ENCODE measurements around the gene ODC1. TPM values are rescaled to one million over a fixed set of nuclear protein-coding genes. Genes with fewer than 3 reads are reported as not detected.

The ODC1 gene
- total RNA-seq, 1 experiment from 2014 or later = 69.0 TPM

DNA sequence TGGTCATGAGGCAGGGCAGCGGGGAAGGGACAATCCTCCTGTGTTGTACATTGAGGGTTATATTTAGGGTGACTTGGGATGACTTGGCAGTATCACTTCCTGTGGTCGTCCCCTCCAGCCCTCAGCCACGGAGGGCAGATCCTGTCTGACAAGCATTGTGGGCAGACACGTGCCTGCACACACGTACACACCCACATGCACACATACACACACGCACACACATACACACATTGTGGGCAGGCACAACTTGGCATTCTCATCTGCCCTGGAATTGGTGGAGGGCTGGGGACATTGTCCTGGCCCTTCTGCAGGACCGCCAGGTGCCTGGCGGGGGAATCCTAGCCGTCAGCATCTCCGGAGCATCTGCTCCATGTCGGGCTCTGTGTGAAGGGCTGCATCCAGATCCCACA, 47.6 kb downstream of the ODC1 start:
- no peak for DNase-seq (ENCODE audit: low read depth)

- no peak for DNase-seq (ENCODE audit: low read depth)
Observed at GRCh38 chr2:10400002-10400401, 48.1 kb downstream of the ODC1 start.

DNA sequence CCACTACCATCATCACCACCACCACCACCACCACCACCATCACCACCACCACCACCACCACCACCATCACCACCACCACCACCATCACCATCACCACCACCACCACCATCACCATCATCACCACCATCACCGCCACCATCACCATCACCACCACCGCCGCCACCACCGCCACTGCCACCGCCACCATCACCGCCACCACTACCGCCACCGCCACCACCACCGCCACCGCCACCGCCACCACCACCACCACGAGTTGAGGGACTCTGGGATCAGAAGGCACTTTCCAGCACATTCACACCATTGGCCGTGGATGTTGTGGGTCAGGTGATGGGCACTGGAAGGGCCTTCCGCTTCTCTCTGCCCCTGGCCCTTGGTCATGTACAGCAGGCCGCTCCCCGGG, 48.8 kb downstream of the ODC1 start:
- no peak for DNase-seq (ENCODE audit: low read depth)

GRCh38 chr2:10398496-10398895, 49.6 kb downstream of the ODC1 start:
- DNase-seq (ENCODE audit: low read depth) = no peak

DNA sequence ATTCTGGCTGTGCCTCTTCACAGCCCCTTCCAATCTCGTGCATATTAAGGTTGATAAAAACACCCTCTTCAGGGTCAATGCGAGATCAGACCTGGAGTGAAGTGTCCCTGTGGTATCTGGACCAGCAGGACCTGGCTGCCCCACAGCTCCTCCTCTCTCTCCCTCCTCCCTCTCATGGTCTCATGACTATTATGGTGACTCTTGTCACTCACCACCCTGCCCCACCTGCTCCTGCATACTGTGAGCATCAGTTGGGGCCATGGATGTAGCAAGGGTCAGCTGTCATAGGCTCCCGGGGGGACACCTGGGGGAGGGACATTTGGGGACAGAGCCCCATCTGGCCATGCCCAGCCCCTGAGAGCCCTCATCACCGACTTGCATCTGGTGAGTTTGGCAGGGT, 50.2 kb downstream of the ODC1 start:
- no peak for DNase-seq (ENCODE audit: low read depth)

DNA sequence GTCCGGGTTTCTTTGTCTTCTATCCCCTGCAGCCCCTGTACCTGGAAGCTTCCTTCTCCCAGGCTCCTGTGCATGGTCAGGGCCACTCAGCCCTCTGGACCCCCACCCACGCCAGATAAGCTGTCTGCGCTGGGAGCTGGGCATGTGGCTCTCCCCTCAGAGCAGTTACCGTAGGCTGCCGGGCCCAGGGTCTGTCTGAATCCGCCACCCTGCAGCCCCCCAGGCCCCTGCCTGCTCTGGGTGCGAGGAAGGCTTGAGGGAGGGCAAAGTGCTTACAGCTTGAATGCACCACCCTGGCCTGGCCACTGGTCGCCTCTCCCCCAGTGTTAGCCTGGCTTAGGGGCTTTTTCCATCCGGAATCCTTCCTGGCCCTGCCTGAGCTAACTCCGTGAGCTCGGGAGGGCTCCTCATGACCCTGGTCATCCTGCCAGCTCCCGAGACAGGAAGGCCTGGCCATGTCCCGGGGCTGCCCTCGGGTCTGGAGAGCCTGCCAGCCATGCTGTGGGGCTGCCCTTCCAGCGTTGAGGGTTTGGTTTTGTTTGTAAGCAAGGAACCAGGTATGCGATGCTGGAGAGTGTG, 50.7 kb downstream of the ODC1 start:
- DNase-seq (ENCODE audit: low read depth) = no peak

DNA sequence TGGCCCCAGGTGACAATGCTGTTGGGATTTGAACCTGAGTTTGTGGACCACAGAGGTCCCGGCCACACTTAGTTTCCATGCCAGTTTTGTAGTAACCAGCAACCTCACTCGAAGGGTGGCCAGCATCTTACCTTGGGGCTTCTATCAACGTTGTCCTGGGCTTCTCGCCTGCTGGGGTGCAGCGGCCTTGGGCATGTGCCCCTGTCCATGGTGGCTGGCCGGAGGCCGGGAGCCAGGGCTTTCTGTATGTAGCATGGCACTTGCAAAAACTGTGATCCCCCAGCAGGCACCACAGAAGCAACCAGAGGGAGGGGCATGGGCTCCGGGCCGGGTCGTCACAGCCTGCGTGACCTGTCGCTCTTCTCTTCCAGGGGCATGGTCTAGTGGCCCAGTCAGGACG, 51.7 kb downstream of the ODC1 start:
- no peak for DNase-seq (ENCODE audit: low read depth)

- no peak for DNase-seq (ENCODE audit: low read depth)
Observed at GRCh38 chr2:10395893-10396292, 52.2 kb downstream of the ODC1 start.

DNA sequence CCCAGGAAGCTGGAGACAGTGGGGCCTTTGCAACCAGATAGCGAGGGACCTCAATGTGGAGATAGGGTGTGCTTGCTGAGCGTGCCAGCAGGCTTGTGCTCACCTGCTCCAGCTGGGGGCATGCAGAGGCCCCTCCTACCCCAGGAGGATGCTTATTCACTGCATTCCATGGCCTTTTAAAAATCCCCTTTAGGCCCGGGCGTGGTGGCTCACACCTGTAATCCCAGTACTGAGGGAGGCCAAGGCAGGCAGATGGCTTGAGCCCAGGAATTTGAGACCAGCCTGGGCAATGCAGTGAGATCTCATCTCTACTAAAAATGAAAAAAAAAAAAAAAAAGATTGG, 54.5 kb downstream of the ODC1 start:
- DNase-seq (ENCODE audit: low read depth) = no peak

- DNase-seq (ENCODE audit: low read depth) = no peak
Observed at GRCh38 chr2:10392951-10393639, 55.0 kb downstream of the ODC1 start.

GRCh38 chr2:10392548-10392947, 55.6 kb downstream of the ODC1 start:
- DNase-seq (ENCODE audit: low read depth) = no peak

- DNase-seq (ENCODE audit: low read depth) = no peak
Observed at GRCh38 chr2:10392100-10392499, 56.0 kb downstream of the ODC1 start.

DNA sequence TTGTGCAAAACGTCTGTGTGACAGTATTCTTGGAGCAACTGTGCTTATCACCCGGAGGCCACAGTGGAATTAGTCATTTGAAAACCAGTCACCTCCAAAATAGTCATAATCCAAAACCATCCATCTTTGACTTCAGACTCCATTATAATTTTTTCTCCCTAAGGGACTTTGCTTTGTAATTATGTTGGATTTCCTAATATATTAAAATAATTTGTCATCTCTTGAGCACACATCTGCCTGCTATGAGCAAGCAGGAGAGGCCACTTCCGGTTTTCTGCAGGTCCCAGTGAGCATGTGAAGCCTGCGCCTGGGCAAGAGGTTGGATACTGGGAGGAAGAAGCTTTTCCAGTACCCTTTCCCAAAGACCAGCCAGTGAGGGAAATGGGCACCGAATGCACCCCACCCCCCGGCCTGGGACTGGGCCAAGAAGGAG, 57.7 kb downstream of the ODC1 start:
- peak; percentile 80 for DNase-seq (ENCODE audit: low read depth)

Other genes with a start within 250 kb of the ODC1 start
- gene HPCAL1, start 145.4 kb downstream of the ODC1 start, total RNA-seq (2014; rRNA removed; shearing (Covaris generic)) = 250 and 267 TPM in 2 replicates
- gene NOL10, start 241.6 kb upstream of the ODC1 start, total RNA-seq (2014; rRNA removed; shearing (Covaris generic)) = 21.3 and 33.0 TPM in 2 replicates